Measurements from ENCODE around the gene PCDHGC3. TPM values are rescaled to one million over a fixed set of nuclear protein-coding genes. Genes with fewer than 3 reads are reported as not detected.

Gene PCDHGC3
- total and polyA plus RNA-seq, 2 of the 8 experiments (the other 6 are each of a cell fraction or from before 2014, with no cell fraction given) = 4.7 to 18.6 TPM

- Histone ChIP-seq H3K23me2 (ENCODE audit: low read depth, low read length) (no peaks in the 10 kb centered on the region), H4K20me1 (replicated peaks in 1 of 2; ENCODE audit: control insufficient read depth in 1 of 2, insufficient read depth in 2 of 2, low read length in 2 of 2) (peaks cover 0 to 2% of the 10 kb centered on the region in 2 experiments), H3K18ac (ENCODE audit: extremely low read depth, low read length) (no peak overlapping the region), H3K27ac (ENCODE audit: low read depth, low read length) (no peak overlapping the region), H4K91ac (replicated peaks; ENCODE audit: insufficient read length, low read length) (no peak overlapping the region), H2BK5ac (ENCODE audit: low read depth, low read length) (no peak overlapping the region), H3K4me2 (ENCODE audit: insufficient read depth in 1 of 2, low read depth in 2 of 2, low read length in 2 of 2) (no peak overlapping the region), H3K4me3 (ENCODE audit: extremely low read depth in 1 of 4, insufficient read depth in 2 of 4, low read depth in 3 of 4, low read length in 4 of 4) (no peak overlapping the region), H3K56ac (replicated peaks; ENCODE audit: insufficient read length, low read depth, low read length) (no peak overlapping the region), H2BK120ac (replicated peaks; ENCODE audit: low read depth, low read length) (no peak overlapping the region), H2AK5ac (ENCODE audit: low read depth, low read length) (0 out of 2 replicates have a peak overlapping the region, but pooled peaks have one; percentile 9), H3K23ac (ENCODE audit: insufficient read length) (no peak overlapping the region), H2BK12ac (ENCODE audit: low read depth, low read length) (no peak overlapping the region), H2BK15ac (ENCODE audit: low read length) (no peak overlapping the region), H2BK20ac (ENCODE audit: low read length) (no peak overlapping the region), H3K4me1 (replicated peaks in 1 of 4; ENCODE audit: control insufficient read depth in 3 of 4, insufficient read depth in 4 of 4, low read length in 3 of 4) (no peaks in the 10 kb centered on the region), H3K79me2 (ENCODE audit: control insufficient read depth in 1 of 2, insufficient read depth in 2 of 2, low read length in 2 of 2) (no peaks in the 10 kb centered on the region), H3K14ac (ENCODE audit: insufficient read length) (no peak overlapping the region), H4K8ac (ENCODE audit: extremely low read depth, insufficient read depth, low read length) (no peak overlapping the region), H4K5ac (ENCODE audit: insufficient read length, low read depth, low read length) (no peak overlapping the region), H2AFZ (ENCODE audit: low read length) (no peak overlapping the region), H3K9ac (replicated peaks in 1 of 4; ENCODE audit: extremely low read depth in 1 of 4, low read depth in 3 of 4, low read length in 3 of 4) (no peak overlapping the region), H3K4ac (replicated peaks; ENCODE audit: insufficient read length, low read depth, low read length) (no peak overlapping the region), H3K79me1 (ENCODE audit: low read depth, low read length) (no peaks in the 10 kb centered on the region), H3K9me3 (ENCODE audit: insufficient read depth in 2 of 2, low read depth in 1 of 2, low read length in 1 of 2) (peaks cover 2 to 6% of the 10 kb centered on the region in 2 experiments; a peak in 1 of 4 replicates), H3K36me3 (ENCODE audit: control insufficient read depth in 2 of 4, insufficient read depth in 4 of 4, low read length in 3 of 4) (no peaks in the 10 kb centered on the region), H3K27me3 (replicated peaks in 1 of 4; ENCODE audit: control insufficient read depth in 3 of 4, extremely low read depth in 1 of 4, insufficient read depth in 3 of 4, low read length in 3 of 4) (no peaks in the 10 kb centered on the region)
- 96% methylated on average over 41 of the region's 50 CpGs; no CpG with 5 or more reads in 1 of the 2 experiments for WGBS, 2 experiments (ENCODE audit: extremely low coverage in 1 of 2, insufficient coverage in 1 of 2, insufficient read length in 1 of 2, insufficient replicate concordance in 2 of 2, low coverage in 1 of 2, low lambda C conversion rate in 2 of 2, missing lambda C conversion rate in 1 of 2)
- no peak for TF ChIP-seq TAF7 (optimal IDR thresholded peaks at IDR 0.05; ENCODE audit: borderline replicate concordance, low read depth, low read length)
- no peak for FAIRE-seq
- no peak for DNase-seq (ENCODE audit: low read depth in 1 of 2, low spot score in 2 of 2)
- POLR2A ChIA-PET (ENCODE audit: partially characterized antibody) = no interaction called here
- CTCF ChIA-PET (ENCODE audit: partially characterized antibody) = interaction anchor here (0.5 to 2.8 kb wide), 11 partner anchors 14 to 1195 kb away, joined by 3 to 10 read pairs (median 3); partner anchors contain the start of gene PCDHGB6
These were observed 34.1 kb upstream of the PCDHGC3 start for GRCh38 chr5:141441571-141442170.
